H1 (cell line): ENCODE results near the gene PRDM2. TPM values are rescaled to one million over a fixed set of nuclear protein-coding genes. Genes with fewer than 3 reads are reported as not detected.

Source experiments
- CTCF ChIA-PET: fragments of 300-600 bp; sonication (Branson Sonifier 250); formaldehyde crosslinking; loops from one replicate; lab custom pipeline; 2021; ENCODE audit not compliant: partially characterized antibody; lab: Charles Lee
- POLR2A ChIA-PET: fragments of 300-600 bp; sonication (Branson Sonifier 250); formaldehyde crosslinking; loops from one replicate; lab custom pipeline; 2021; ENCODE audit warnings: inconsistent platforms; ENCODE audit not compliant: partially characterized antibody; lab: Charles Lee
- DNase-seq, 2 experiments: peaks; one replicate each; pipeline versions ENCODE4 v3.0.0 to v3.0.0-alpha.2; 2010 to 2022; ENCODE audit warnings: low spot score in 2 of 2, low read depth in 1 of 2, mixed read lengths in 1 of 2
- FAIRE-seq: peaks from 2 replicates; lab custom pipeline; 2011; peaks lifted over from hg19 to GRCh38; lab: Jason Lieb, UNC
- H2AFZ ChIP-seq: 2 replicates; pipeline ENCODE4 v1.8.1; 2012; ENCODE audit warnings: low read length, inconsistent platforms
- H2AK5ac ChIP-seq: 2 replicates; pipeline ENCODE4 v1.6.1; 2013; ENCODE audit warnings: low read depth, low read length
- H2BK120ac ChIP-seq: replicated peaks from 2 replicates; pipeline ENCODE3; 2013; ENCODE audit warnings: low read depth, low read length, inconsistent platforms
- H2BK12ac ChIP-seq: 2 replicates; pipeline ENCODE4 v1.6.1; 2013; ENCODE audit warnings: low read depth, low read length
- H2BK15ac ChIP-seq: 2 replicates; pipeline ENCODE4 v1.6.1; 2013; ENCODE audit warnings: low read length
- H2BK20ac ChIP-seq: 2 replicates; pipeline ENCODE4 v1.6.1; 2013; ENCODE audit warnings: low read length
- H2BK5ac ChIP-seq: 2 replicates; pipeline ENCODE4 v1.6.1; 2013; ENCODE audit warnings: low read depth, low read length
- H3K14ac ChIP-seq: 2 replicates; pipeline ENCODE4 v1.6.1; 2013; ENCODE audit warnings: inconsistent platforms; ENCODE audit not compliant: insufficient read length
- H3K18ac ChIP-seq: 2 replicates; pipeline ENCODE4 v1.6.1; 2013; ENCODE audit warnings: low read length; ENCODE audit errors: extremely low read depth
- H3K23ac ChIP-seq: 2 replicates; pipeline ENCODE4 v1.6.1; 2013; ENCODE audit warnings: inconsistent platforms; ENCODE audit not compliant: insufficient read length
- H3K23me2 ChIP-seq: 2 replicates; pipeline ENCODE4 v1.6.1; 2013; ENCODE audit warnings: low read depth, low read length
- H3K27ac ChIP-seq: 2 replicates; pipeline ENCODE4 v1.6.1; 2011; ENCODE audit warnings: low read depth, low read length, inconsistent platforms
- H3K27me3 ChIP-seq, 4 experiments: replicated peaks in 1 of 4; 1 replicate in 1 of 4; 2 replicates in 3 of 4; pipeline versions ENCODE4 v1.6.1 to v1.8.1; 2011 to 2013; ENCODE audit warnings: low read length in 3 of 4, mild to moderate bottlenecking in 3 of 4, inconsistent platforms in 2 of 4, mixed read lengths in 2 of 4, moderate library complexity in 1 of 4; ENCODE audit not compliant: control insufficient read depth in 3 of 4, insufficient read depth in 3 of 4; ENCODE audit errors: extremely low read depth in 1 of 4
- H3K36me3 ChIP-seq, 4 experiments: 2 replicates each; pipeline versions ENCODE4 v1.6.1 to v1.8.1; 2011 to 2013; ENCODE audit warnings: mild to moderate bottlenecking in 4 of 4, low read length in 3 of 4, moderate library complexity in 2 of 4, control low read depth in 1 of 4, inconsistent platforms in 1 of 4; ENCODE audit not compliant: insufficient read depth in 4 of 4, control insufficient read depth in 2 of 4
- H3K4ac ChIP-seq: replicated peaks from 2 replicates; pipeline ENCODE3; 2013; ENCODE audit warnings: low read length, low read depth, mixed read lengths, inconsistent platforms; ENCODE audit not compliant: insufficient read length
- H3K4me1 ChIP-seq, 4 experiments: replicated peaks in 1 of 4; 1 replicate in 1 of 4; 2 replicates in 3 of 4; pipeline versions ENCODE4 v1.6.1 to v1.8.1; 2011 to 2013; ENCODE audit warnings: low read length in 3 of 4, inconsistent platforms in 2 of 4, mixed read lengths in 1 of 4; ENCODE audit not compliant: insufficient read depth in 4 of 4, control insufficient read depth in 3 of 4
- H3K4me2 ChIP-seq, 2 experiments: 2 replicates each; pipeline versions ENCODE4 v1.6.1 to v1.8.1; 2011 to 2013; ENCODE audit warnings: low read depth in 2 of 2, low read length in 2 of 2, control low read depth in 1 of 2, inconsistent platforms in 1 of 2, mild to moderate bottlenecking in 1 of 2; ENCODE audit not compliant: insufficient read depth in 1 of 2
- H3K4me3 ChIP-seq, 4 experiments: fragments of 200-600, 300-600 bp in 1 of 4; sonication (generic), shearing (Covaris generic), sonication (Bioruptor Twin) in 1 of 4; 2 replicates each; pipeline versions ENCODE4 v1.5.1 to v1.8.1; 2011 to 2016; ENCODE audit warnings: low read length in 4 of 4, low read depth in 3 of 4, control low read depth in 2 of 4, inconsistent platforms in 2 of 4, mild to moderate bottlenecking in 2 of 4, mixed read lengths in 1 of 4, moderate library complexity in 1 of 4; ENCODE audit not compliant: insufficient read depth in 2 of 4; ENCODE audit errors: extremely low read depth in 1 of 4
- H3K56ac ChIP-seq: replicated peaks from 2 replicates; pipeline ENCODE3; 2013; ENCODE audit warnings: low read depth, mild to moderate bottlenecking, mixed read lengths, low read length, inconsistent platforms; ENCODE audit not compliant: insufficient read length
- H3K79me1 ChIP-seq: 2 replicates; pipeline ENCODE4 v1.6.1; 2013; ENCODE audit warnings: low read depth, low read length, control low read depth
- H3K79me2 ChIP-seq, 2 experiments: 2 replicates each; pipeline versions ENCODE4 v1.6.1 to v1.8.1; 2012 to 2013; ENCODE audit warnings: low read length in 2 of 2, mild to moderate bottlenecking in 2 of 2, inconsistent platforms in 1 of 2; ENCODE audit not compliant: insufficient read depth in 2 of 2, control insufficient read depth in 1 of 2
- H3K9ac ChIP-seq, 4 experiments: replicated peaks in 1 of 4; 1 replicate in 1 of 4; 2 replicates in 3 of 4; pipeline versions ENCODE4 v1.6.1 to v1.8.1; 2011 to 2013; ENCODE audit warnings: low read depth in 3 of 4, low read length in 3 of 4, control low read depth in 2 of 4, mild to moderate bottlenecking in 2 of 4, moderate library complexity in 2 of 4, inconsistent platforms in 1 of 4; ENCODE audit errors: extremely low read depth in 1 of 4
- H3K9me3 ChIP-seq, 2 experiments: 2 replicates each; pipeline versions ENCODE4 v1.6.1 to v1.8.1; 2012 to 2013; ENCODE audit warnings: mild to moderate bottlenecking in 2 of 2, moderate library complexity in 2 of 2, control low read depth in 1 of 2, inconsistent platforms in 1 of 2, low read depth in 1 of 2, low read length in 1 of 2, mixed read lengths in 1 of 2; ENCODE audit not compliant: insufficient read depth in 2 of 2
- H4K20me1 ChIP-seq, 2 experiments: replicated peaks in 1 of 2; 2 replicates each; pipeline versions ENCODE3 to v1.8.1; 2011 to 2013; ENCODE audit warnings: inconsistent platforms in 2 of 2, low read length in 2 of 2, mild to moderate bottlenecking in 1 of 2; ENCODE audit not compliant: insufficient read depth in 2 of 2, control insufficient read depth in 1 of 2
- H4K5ac ChIP-seq: 2 replicates; pipeline ENCODE4 v1.6.1; 2013; ENCODE audit warnings: low read length, low read depth, mixed read lengths, inconsistent platforms; ENCODE audit not compliant: insufficient read length
- H4K8ac ChIP-seq: 2 replicates; pipeline ENCODE4 v1.8.0; 2013; ENCODE audit warnings: mild to moderate bottlenecking, moderate library complexity, low read length, inconsistent platforms; ENCODE audit not compliant: insufficient read depth; ENCODE audit errors: extremely low read depth
- H4K91ac ChIP-seq: replicated peaks from 2 replicates; pipeline ENCODE3; 2013; ENCODE audit warnings: low read length, mixed read lengths, inconsistent platforms; ENCODE audit not compliant: insufficient read length
- ASH2L ChIP-seq: fragments of 200-600, 300-600 bp; sonication (generic); IDR thresholded peaks from one replicate; pipeline ENCODE4 v1.7.1; 2017; ENCODE audit warnings: low read length
- CBX8 ChIP-seq: fragments of 300-800, 300-1000 bp; sonication (generic); IDR thresholded peaks from 2 replicates; pipeline ENCODE4 v1.7.1; 2016; ENCODE audit warnings: low read depth, low read length, borderline replicate concordance
- EGR1 ChIP-seq: IDR thresholded peaks from 2 replicates; pipeline ENCODE4 v1.6.1; 2011; ENCODE audit warnings: low read depth, low read length, borderline replicate concordance
- EP300 ChIP-seq, 2 experiments: IDR thresholded peaks; 1 replicate in 1 of 2; 2 replicates in 1 of 2; pipeline ENCODE4 v1.6.1; 2011 to 2012; ENCODE audit warnings: low read depth in 2 of 2, low read length in 2 of 2, mild to moderate bottlenecking in 2 of 2, borderline replicate concordance in 1 of 2, inconsistent platforms in 1 of 2, moderate library complexity in 1 of 2
- EZH2 ChIP-seq: fragments of 200-600 bp; sonication (generic); IDR thresholded peaks from 2 replicates; pipeline ENCODE4 v1.7.1; 2012; ENCODE audit warnings: low read depth, mild to moderate bottlenecking, moderate library complexity, low read length, inconsistent platforms; ENCODE audit not compliant: severe bottlenecking
- POLR2AphosphoS5 ChIP-seq: IDR thresholded peaks from 2 replicates; pipeline ENCODE4 v1.6.1; 2011; ENCODE audit warnings: low read depth, low read length
- RNF2 ChIP-seq: fragments of 200-900, 300-1000 bp; sonication (generic); IDR thresholded peaks from 2 replicates; pipeline ENCODE4 v1.7.1; 2016; ENCODE audit warnings: borderline replicate concordance, low read depth, mild to moderate bottlenecking, antibody characterized with exemption, low read length; ENCODE audit not compliant: poor library complexity, severe bottlenecking; ENCODE audit errors: missing control alignments
- SUZ12 ChIP-seq: fragments of 200-600 bp; sonication (generic); IDR thresholded peaks from 2 replicates; pipeline ENCODE4 v1.6.1; 2012; ENCODE audit warnings: mild to moderate bottlenecking, inconsistent platforms, low read length, moderate library complexity, mixed read lengths
- TAF7 ChIP-seq: optimal IDR thresholded peaks from 2 replicates; pipeline ENCODE3; 2011; ENCODE audit warnings: low read depth, mild to moderate bottlenecking, inconsistent platforms, low read length, moderate library complexity, borderline replicate concordance
- TEAD4 ChIP-seq: IDR thresholded peaks from 2 replicates; pipeline ENCODE4 v1.6.1; 2012; ENCODE audit warnings: low read depth, low read length, inconsistent platforms, mixed read lengths
- WGBS, 2 experiments: shearing (Covaris generic) in 1 of 2; methylation state at CpG; one replicate each; pipeline versions ENCODE4 v1.1.6 to v1.1.7; 2013 to 2015; ENCODE audit warnings: low lambda C conversion rate in 2 of 2, mixed read lengths in 2 of 2, inconsistent platforms in 1 of 2, low coverage in 1 of 2, missing lambda C conversion rate in 1 of 2; ENCODE audit not compliant: insufficient replicate concordance in 2 of 2, insufficient coverage in 1 of 2, insufficient read length in 1 of 2; ENCODE audit errors: extremely low coverage in 1 of 2, missing lambda C conversion rate in 1 of 2; 5-methylcytosine and 5-hydroxymethylcytosine counted together
- polyA plus RNA-seq, 7 experiments: library from polyadenylated mRNA; depleted of rRNA in 3 of 7; stranded (reverse) in 5 of 7; unstranded in 2 of 7; fragments of >200 nt in 5 of 7; fragments of 200-250 nt in 2 of 7; gene quantifications; 1 replicate in 5 of 7; 2 replicates in 1 of 7; 4 replicates in 1 of 7; pipeline versions ENCODE4 v1.2.1 to v1.2.3, GENCODE V29; 2011 to 2013; ENCODE audit warnings: missing spikeins in 2 of 7, mixed read lengths in 2 of 7
- total RNA-seq: library from RNA; stranded (reverse); fragmentation: NEBNext Ultra II Directional; extraction: Animal tissue kit (Norgen Biotek cat#: 25700); gene quantifications from 2 replicates; pipeline ENCODE4 v1.2.1, GENCODE V29; 2021
- TF ChIP-seq, protein P1 (sequence below): IDR thresholded peaks from 2 replicates; pipeline ENCODE4 v1.6.1; 2012; ENCODE audit warnings: inconsistent platforms

Gene PRDM2
- total and polyA plus RNA-seq, 2 of the 8 experiments (the other 6 are each of a cell fraction or from before 2014, with no cell fraction given): 5.8 to 21.2 TPM

DNA sequence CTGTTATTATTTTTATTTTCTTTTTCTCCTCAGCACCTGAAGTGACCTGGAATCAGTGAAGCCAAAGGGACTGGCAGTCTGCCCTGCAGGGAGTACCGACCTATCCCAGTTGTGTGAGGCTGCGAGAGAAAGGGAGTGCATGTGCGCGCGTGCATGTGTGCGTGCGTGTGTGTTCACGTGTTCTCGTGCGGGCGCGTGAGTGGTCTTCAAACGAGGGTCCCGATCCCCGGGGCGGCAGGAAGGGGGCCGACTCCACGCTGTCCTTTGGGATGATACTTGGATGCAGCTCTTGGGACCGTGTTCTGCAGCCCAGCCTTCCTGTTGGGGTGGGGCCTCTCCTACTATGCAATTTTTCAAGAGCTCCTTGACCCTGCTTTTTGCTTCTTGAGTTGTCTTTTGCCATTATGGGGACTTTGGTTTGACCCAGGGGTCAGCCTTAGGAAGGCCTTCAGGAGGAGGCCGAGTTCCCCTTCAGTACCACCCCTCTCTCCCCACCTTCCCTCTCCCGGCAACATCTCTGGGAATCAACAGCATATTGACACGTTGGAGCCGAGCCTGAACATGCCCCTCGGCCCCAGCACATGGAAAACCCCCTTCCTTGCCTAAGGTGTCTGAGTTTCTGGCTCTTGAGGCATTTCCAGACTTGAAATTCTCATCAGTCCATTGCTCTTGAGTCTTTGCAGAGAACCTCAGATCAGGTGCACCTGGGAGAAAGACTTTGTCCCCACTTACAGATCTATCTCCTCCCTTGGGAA, 123.3 kb downstream of the PRDM2 start:
- H3K79me2 ChIP-seq: no peaks in the 10 kb centered on the region
- no peak overlapping the region for H4K91ac ChIP-seq
- no peak overlapping the region for H3K18ac ChIP-seq
- POLR2A ChIA-PET: interaction anchor here (0.6 kb wide), 1 partner anchor 168 kb away, joined by 3 read pairs; no protein-coding TSS in a partner anchor
- no peaks in the 10 kb centered on the region for H3K4me1 ChIP-seq
- no peak overlapping the region for H2BK5ac ChIP-seq
- no peak overlapping the region for H4K8ac ChIP-seq
- H4K20me1 ChIP-seq: no peaks in the 10 kb centered on the region
- WGBS, 2 experiments: 94% methylated on average over 24 of the region's 24 CpGs; no CpG with 5 or more reads in 1 of the 2 experiments
- no peak overlapping the region for H3K4ac ChIP-seq
- no peak overlapping the region for H3K27ac ChIP-seq
- CTCF ChIA-PET: interaction anchor here (0.6 to 0.7 kb wide), 2 partner anchors 21 to 1120 kb away, joined by 3 read pairs; no protein-coding TSS in a partner anchor
- H2BK15ac ChIP-seq: no peak overlapping the region
- DNase-seq (no peak), FAIRE-seq (no peak)
- no peak overlapping the region for H2AFZ ChIP-seq
- no peak overlapping the region for H3K4me3 ChIP-seq
- H4K5ac ChIP-seq: no peak overlapping the region
- H3K4me2 ChIP-seq: no peak overlapping the region
- H3K56ac ChIP-seq: no peak overlapping the region
- no peak overlapping the region for H2BK12ac ChIP-seq
- H3K23ac ChIP-seq: no peak overlapping the region
- no peaks in the 10 kb centered on the region for H3K79me1 ChIP-seq
- H2BK120ac ChIP-seq: no peak overlapping the region
- no peaks in the 10 kb centered on the region; a peak in 1 of 4 replicates for H3K9me3 ChIP-seq
- H3K9ac ChIP-seq: no peak overlapping the region
- peaks cover 0 to 2% (median 0%) of the 10 kb centered on the region in 4 experiments; a peak in 1 of 7 replicates for H3K27me3 ChIP-seq
- H2AK5ac ChIP-seq: no peak overlapping the region
- no peak overlapping the region for H2BK20ac ChIP-seq
- H3K14ac ChIP-seq: no peak overlapping the region
- H3K36me3 ChIP-seq: no peaks in the 10 kb centered on the region
- no peaks in the 10 kb centered on the region for H3K23me2 ChIP-seq
- TF ChIP-seq, protein P1, sequence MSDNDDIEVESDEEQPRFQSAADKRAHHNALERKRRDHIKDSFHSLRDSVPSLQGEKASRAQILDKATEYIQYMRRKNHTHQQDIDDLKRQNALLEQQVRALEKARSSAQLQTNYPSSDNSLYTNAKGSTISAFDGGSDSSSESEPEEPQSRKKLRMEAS: no peak
- TF ChIP-seq POLR2AphosphoS5 (no peak), ASH2L (no peak), TEAD4 (no peak), CBX8 (no peak), RNF2 (no peak), SUZ12 (no peak), EGR1 (no peak), EZH2 (no peak), TAF7 (no peak), EP300 (IDR thresholded peaks at IDR 0.05; ENCODE audit: borderline replicate concordance in 1 of 2, low read depth in 2 of 2, low read length in 2 of 2) (no peak)
